SHP77 (cell line): Measurements from ENCODE around the gene RPL11.
A peak's percentile ranks its signal among the peaks of the same experiment; 100 is the strongest.
"Not testable (repeated sequence)": the region's sequence is repeated elsewhere in the genome, so short reads cannot be mapped to it uniquely, and the experiment has no call there.

Experiments used
- DNase-seq, 2 experiments: peaks; one replicate each; lab custom pipeline; 2025; lab: John Stamatoyannopoulos, UW

RPL11 gene

DNA sequence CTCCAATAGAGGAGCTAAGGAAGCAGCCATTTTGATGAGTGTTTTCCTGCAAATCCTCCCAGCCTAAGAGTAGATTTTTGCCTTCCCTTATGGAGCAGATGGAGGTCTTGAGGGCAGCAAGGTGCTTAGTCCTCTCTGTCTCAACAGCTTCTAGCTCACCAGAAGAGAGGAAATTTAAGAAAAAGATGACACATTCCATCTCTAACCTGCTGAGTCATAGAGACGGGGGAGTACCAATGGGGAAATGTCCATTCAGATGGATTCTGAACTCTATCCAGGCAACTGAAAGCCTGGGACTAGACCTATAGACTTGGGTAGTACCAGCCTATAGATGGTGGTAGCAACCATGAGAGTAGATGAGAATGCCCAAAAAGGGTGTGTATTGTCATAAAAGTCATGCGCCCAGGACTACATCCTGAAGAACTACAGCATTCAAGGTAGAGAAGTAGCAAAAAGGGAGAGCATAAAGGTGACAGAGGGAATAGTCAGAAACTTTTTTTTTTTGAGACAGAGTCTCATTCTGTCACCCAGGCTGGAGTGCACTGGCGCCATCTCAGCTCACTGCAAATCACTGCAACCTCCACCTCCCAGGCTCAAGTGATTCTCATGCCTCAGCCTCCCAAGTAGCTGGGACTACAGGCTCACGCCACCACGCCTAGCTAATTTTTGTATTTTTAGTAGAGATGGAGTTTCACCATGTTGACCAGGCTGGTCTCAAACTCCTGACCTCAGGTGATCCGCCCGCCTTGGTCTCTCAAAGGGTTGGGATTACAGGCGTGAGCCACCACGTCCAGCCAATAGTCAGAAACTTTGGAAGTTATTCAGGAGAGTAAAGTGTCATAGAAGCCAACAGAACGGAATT lies 41.0 kb downstream of the RPL11 start:
- DNase-seq = no peak

DNA sequence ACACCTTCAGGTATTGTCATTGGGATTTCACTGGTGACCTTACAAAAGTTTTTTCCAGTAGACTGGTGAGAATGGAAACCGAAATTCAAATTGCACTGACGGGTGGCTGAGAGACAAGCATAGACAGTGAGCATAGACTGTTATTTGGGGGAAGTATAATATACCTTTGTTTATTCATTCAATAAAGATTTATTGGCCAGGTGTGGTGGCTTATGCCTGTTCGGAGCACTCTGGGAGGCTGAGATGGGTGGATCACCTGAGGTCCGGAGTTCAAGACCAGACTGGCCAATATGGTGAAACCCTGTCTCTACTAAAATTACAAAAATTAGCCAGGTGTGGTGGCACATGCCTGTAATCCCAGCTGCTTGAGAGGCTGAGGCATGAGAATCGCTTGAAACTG lies 41.7 kb downstream of the RPL11 start:
- DNase-seq = not testable (repeated sequence)

DNA sequence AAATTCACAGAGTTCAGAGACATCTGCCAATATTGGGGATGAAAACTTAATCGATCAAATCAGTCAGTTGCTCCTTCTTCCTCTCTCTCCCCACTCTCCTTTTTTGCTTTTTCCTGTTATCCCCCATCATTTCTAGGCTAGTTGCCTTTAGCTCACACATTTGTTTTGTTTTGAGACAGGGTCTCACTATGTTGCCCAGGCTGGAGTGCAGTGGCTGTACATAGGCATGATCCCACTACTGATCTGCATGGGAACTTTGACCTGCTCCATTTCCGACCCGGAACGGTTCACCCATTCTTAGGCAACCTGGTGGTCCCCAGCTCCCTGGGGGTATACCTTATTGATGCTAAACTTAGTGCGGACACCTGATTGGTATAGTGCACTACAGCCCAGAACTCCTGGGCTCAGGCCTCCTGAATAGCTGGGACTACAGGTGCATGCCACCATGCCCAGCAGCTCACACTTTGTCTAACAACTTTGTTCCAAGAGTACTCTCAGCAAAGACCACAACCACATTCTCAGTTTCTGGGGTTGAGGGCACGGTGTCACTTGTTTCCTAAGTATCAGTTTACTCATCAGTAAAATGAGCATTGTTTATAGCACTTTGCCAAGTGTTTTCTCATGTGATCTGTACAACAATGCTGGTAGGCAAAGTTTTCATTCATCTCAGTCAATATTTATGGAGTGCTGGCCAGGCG lies 45.0 kb downstream of the RPL11 start:
- DNase-seq = no peak

GRCh38 chr1:23741609-23742008 lies 50.0 kb downstream of the RPL11 start:
- DNase-seq = no peak

DNA sequence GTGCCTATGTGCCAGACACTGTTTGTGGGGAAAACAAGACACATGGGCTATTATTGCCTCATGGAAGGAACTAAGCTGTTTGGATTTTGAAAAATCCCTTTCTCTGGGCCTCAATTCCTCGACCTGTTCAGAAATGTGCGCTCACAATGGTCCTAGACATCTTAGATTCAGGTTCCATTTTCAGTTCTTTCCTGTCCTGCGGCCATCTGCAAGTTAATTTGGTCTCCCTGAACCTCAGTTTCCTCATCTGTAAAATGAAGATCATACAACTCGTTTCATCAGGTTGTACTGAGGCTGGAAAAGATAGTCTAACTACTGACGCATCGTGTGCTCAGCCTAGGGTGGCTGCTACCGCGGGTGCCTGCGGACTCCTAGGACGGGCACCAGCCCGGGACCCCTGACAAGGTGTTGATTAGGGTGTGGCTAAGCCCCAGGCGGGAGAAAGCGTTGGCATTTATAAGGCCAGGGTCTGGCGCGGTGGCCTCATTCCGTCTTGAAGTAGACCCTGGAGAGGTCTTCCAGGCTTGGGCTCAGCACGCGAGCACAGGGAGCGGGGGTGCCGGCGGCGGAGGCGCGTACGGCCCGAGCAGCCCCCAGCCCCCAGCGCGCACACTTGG lies 51.2 kb downstream of the RPL11 start:
- peak in 1 of 2 experiments; percentile 51 for DNase-seq

GRCh38 chr1:23743287-23744152 lies 51.9 kb downstream of the RPL11 start, which contains the start of gene ELOA:
Gene ELOA, plus strand, starts transcription at chr1:23743471. Its CDS starts 33 bp downstream, at chr1:23743504.
- peak; percentile 31 to 76 for DNase-seq

DNA sequence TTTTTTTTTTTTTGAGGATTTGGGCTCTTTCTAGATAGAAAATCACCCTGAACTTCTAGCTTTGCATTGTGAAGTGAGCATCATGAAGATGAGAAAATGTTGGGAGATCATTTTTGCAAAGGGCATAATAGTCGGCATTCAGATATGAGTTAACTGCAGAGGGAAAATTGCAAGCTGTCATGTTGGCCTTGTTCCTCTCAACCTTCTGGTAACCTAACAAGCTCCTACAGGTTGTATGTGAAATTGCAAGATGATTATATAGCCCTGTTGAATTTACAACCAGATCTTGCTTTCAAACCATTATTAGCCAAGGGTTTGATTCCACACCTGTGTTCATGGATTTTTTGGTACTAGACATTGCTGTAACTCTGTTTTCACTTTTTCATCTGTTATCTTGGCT lies 53.9 kb downstream of the RPL11 start:
- DNase-seq = no peak
